Heart right ventricle (tissue), 16 donors: Measurements from ENCODE around the gene RSPH1. TPM values are rescaled to one million over a fixed set of nuclear protein-coding genes. Genes with fewer than 3 reads are reported as not detected.

Experiments
- ATAC-seq, 8 donors: fragments of 200-7000 bp; cut with Tn5 transposase; one replicate each; pipeline ENCODE4 v1.9.1; 2020; ENCODE audit warnings: mild to moderate bottlenecking in 8 of 8, moderate library complexity in 8 of 8, moderate number of reproducible peaks in 1 of 8
- DNase-seq, 2 donors: peaks; one replicate each; pipeline ENCODE4 v3.0.0-alpha.2; 2020
- H3K27ac ChIP-seq, 10 donors: fragments of 200-600 bp; sonication (generic) in 2 of 10; one replicate each; pipeline versions ENCODE4 v1.5.0 to v1.8.0; 2020 to 2022; ENCODE audit warnings: mild to moderate bottlenecking in 3 of 10
- H3K27me3 ChIP-seq, 7 donors: fragments of 200-600 bp; one replicate each; pipeline ENCODE4 v1.8.0; 2021 to 2022; ENCODE audit warnings: mild to moderate bottlenecking in 2 of 7
- H3K36me3 ChIP-seq, 9 donors: fragments of 200-600 bp; sonication (generic) in 1 of 9; one replicate each; pipeline versions ENCODE4 v1.5.0 to v1.8.0; 2020 to 2022; ENCODE audit warnings: mild to moderate bottlenecking in 2 of 9
- H3K4me1 ChIP-seq, 9 donors: fragments of 200-600 bp; sonication (generic) in 1 of 9; one replicate each; pipeline versions ENCODE4 v1.5.0 to v1.8.0; 2020 to 2022; ENCODE audit warnings: mild to moderate bottlenecking in 4 of 9
- H3K4me3 ChIP-seq, 10 donors: fragments of 200-600 bp; sonication (generic) in 2 of 10; one replicate each; pipeline versions ENCODE4 v1.5.0 to v1.8.0; 2020 to 2022; ENCODE audit warnings: mild to moderate bottlenecking in 7 of 10, moderate library complexity in 2 of 10
- H3K9me3 ChIP-seq, 11 donors: fragments of 200-600 bp in 10 of 11; sonication (generic) in 2 of 11; one replicate each; pipeline versions ENCODE4 v1.5.0 to v1.8.0; 2013 to 2022; ENCODE audit warnings: mild to moderate bottlenecking in 2 of 11, control low read depth in 1 of 11, moderate library complexity in 1 of 11
- CTCF ChIP-seq, 9 donors: fragments of 200-600 bp; sonication (generic) in 2 of 9; IDR thresholded peaks; one replicate each; pipeline versions ENCODE4 v1.5.0 to v1.8.0; 2021 to 2022; ENCODE audit warnings: antibody characterized with exemption in 9 of 9, mild to moderate bottlenecking in 5 of 9, moderate library complexity in 1 of 9
- WGBS, 2 donors: extraction: QIAGEN DNeasy Blood & Tissue Kit; methylation state at CpG; one replicate each; pipeline ENCODE4 v1.1.7; 2013; ENCODE audit warnings: inconsistent platforms in 1 of 2; 5-methylcytosine and 5-hydroxymethylcytosine counted together
- intact Hi-C, 10 donors: fragments of 100-400 bp; cut with DNase I; formaldehyde crosslinking; loops; one replicate each; pipeline versions ENCODE4 v1.11.1 to v1.14.2; 2022
- polyA plus RNA-seq, 2 donors: library from polyadenylated mRNA; stranded (reverse); fragments of 200-250 nt; gene quantifications; one replicate each; pipeline ENCODE4 v1.2.3, GENCODE V29; 2013
- total RNA-seq, 10 donors: library from RNA; stranded (reverse); fragmentation: NEBNext Ultra II Directional in 3 of 10; extraction: Animal tissue kit (Norgen Biotek cat#: 25700) in 3 of 10; gene quantifications; one replicate each; pipeline versions ENCODE4 v1.2.1 to v1.2.4, GENCODE V29; 2021 to 2023
- donor health status: Arrhythmogenic right ventricular cardiomyopathy.
- donor health status: ischemic (EF 13 %, LVEDD 7.1; RV severe dilation, severe dysfunction).
- donor health status: healthy with polysubstance abuse.
- donor health status: DM: no; HTN: yes; CAD: no.
- donor health status: DM: no; HTN: no; CAD: no.
- donor health status: ischemic (EF 25% LVEDD 6.9; RV normal size, moderate dysfunction).
- donor health status: ischemic (EF 25% LVEDD 5.7; RV mildly dilated, moderate dysfunction).
- donor health status: healthy.
- donor health status: DM: yes; HTN: yes; CAD: no.
- donor health status: Ischemic cardiomyopathy.
- donor health status: ischemic (EF 35%, LVEDD 5.7; RV mildly dilated, moderate dysfunction).
- donor health status: nonischemic (EF 11% LVEDD 7.7; RV severe dilation, severe dysfunction).
- donor health status: DM: yes; HTN: yes; CAD: no.
- donor health status: PGD.
- donor health status: ischemic (EF 29% LVEDD 5.4; RV normal size, mild dysfunction).
- donor health status: nonischemic (EF 23%, LVEDD 6.1; RV moderate dilation, normal function).

Gene RSPH1
- total and polyA plus RNA-seq, 12 donors = 0.06 to 0.36 (median 0.20) TPM; not detected in 9

GRCh38 chr21:42522271-42522670, 26.2 kb upstream of the RSPH1 start:
- no peak for DNase-seq
- 94 to 97% methylated on average over 14 of the region's 14 CpGs for WGBS, 2 donors
- H3K36me3 ChIP-seq = peaks cover 0 to 71% (median 0%) of the 10 kb centered on the region in 9 donors

GRCh38 chr21:42521805-42522204, 25.8 kb upstream of the RSPH1 start:
- DNase-seq (no peak), ATAC-seq (no peak)
- Histone ChIP-seq H3K4me1 (peaks cover 4 to 37% (median 27%) of the 10 kb centered on the region in 9 donors), H3K4me3 (no peak overlapping the region), H3K36me3 (peaks cover 0 to 71% (median 0%) of the 10 kb centered on the region in 9 donors), H3K9me3 (no peaks in the 10 kb centered on the region), H3K27me3 (no peaks in the 10 kb centered on the region), H3K27ac (no peak overlapping the region)
- no peak for TF ChIP-seq CTCF (IDR thresholded peaks at IDR 0.05)
- intact Hi-C loops = no loop called here
- 81 to 83% methylated on average over 6 of the region's 6 CpGs for WGBS, 2 donors

More at GRCh38 chr21:42522271-42522670, 26.2 kb upstream of the RSPH1 start:
- no peak for TF ChIP-seq CTCF (IDR thresholded peaks at IDR 0.05)
- Histone ChIP-seq H3K9me3 (no peaks in the 10 kb centered on the region), H3K27ac (no peak overlapping the region), H3K4me1 (peaks cover 4 to 41% (median 31%) of the 10 kb centered on the region in 9 donors), H3K4me3 (no peak overlapping the region), H3K27me3 (no peaks in the 10 kb centered on the region)
- intact Hi-C loops = no loop called here
- ATAC-seq = no peak

- Histone ChIP-seq H3K9me3 (no peaks in the 10 kb centered on the region), H3K27ac (no peak overlapping the region), H3K4me3 (no peak overlapping the region), H3K27me3 (no peaks in the 10 kb centered on the region), H3K36me3 (peaks cover 0 to 69% (median 0%) of the 10 kb centered on the region in 9 donors), H3K4me1 (peaks cover 3 to 33% (median 24%) of the 10 kb centered on the region in 9 donors)
- intact Hi-C loops = no loop called here
- WGBS, 2 donors = 89 to 95% methylated on average over 1 of the region's 1 CpG
- no peak for DNase-seq
- no peak for TF ChIP-seq CTCF (IDR thresholded peaks at IDR 0.05)
- no peak for ATAC-seq
Observed at GRCh38 chr21:42521384-42521783, 25.4 kb upstream of the RSPH1 start.

- no peak overlapping the region for H3K4me3 ChIP-seq
Observed at GRCh38 chr21:42520628-42521253, 24.7 kb upstream of the RSPH1 start.

More at GRCh38 chr21:42520628-42521253, 24.7 kb upstream of the RSPH1 start:
- no peaks in the 10 kb centered on the region for H3K27me3 ChIP-seq
- H3K9me3 ChIP-seq = no peaks in the 10 kb centered on the region
- H3K36me3 ChIP-seq = peaks cover 0 to 65% (median 0%) of the 10 kb centered on the region in 9 donors
- peak in 5 of 9 donors; percentile 8 to 43 (median 17) for TF ChIP-seq CTCF (IDR thresholded peaks at IDR 0.05)
- DNase-seq (no peak), ATAC-seq (peak in 1 of 8 donors; percentile 19)
- WGBS, 2 donors = 84 to 88% methylated on average over 18 of the region's 18 CpGs
- H3K27ac ChIP-seq = no peak overlapping the region
- intact Hi-C loops = no loop called here
- peaks cover 0 to 31% (median 19%) of the 10 kb centered on the region in 9 donors for H3K4me1 ChIP-seq
